Left forelimb (tissue), 1 donor: ENCODE results near the gene PRR12.

Source experiments
- DNase-seq: peaks from one replicate; pipeline ENCODE4 v3.0.0-alpha.2; 2018; ENCODE audit warnings: low spot score

PRR12 gene

GRCh38 chr19:49665351-49666119 is 74.6 kb downstream of the PRR12 start, which contains the start of the genes BCL2L12 and IRF3:
Gene BCL2L12 (plus strand): TSS chr19:49665933. CDS start chr19:49666693, 760 bp downstream.
Gene IRF3 (minus strand): TSS chr19:49665857. CDS start chr19:49664838, 1,019 bp downstream.
- DNase-seq: peak; percentile 95

GRCh38 chr19:49666120-49666444 is 75.1 kb downstream of the PRR12 start:
- DNase-seq: no peak

- DNase-seq: no peak
These were observed 76.5 kb downstream of the PRR12 start for GRCh38 chr19:49667473-49667872.

- DNase-seq: no peak
These were observed 78.5 kb downstream of the PRR12 start for GRCh38 chr19:49669516-49669915.

- no peak for DNase-seq
These were observed 81.3 kb downstream of the PRR12 start for GRCh38 chr19:49672131-49672919.
